Stimulated activated CD4-positive, alpha-beta T cell treated with anti-CD3 and anti-CD28 coated beads, Interleukin-15, amount 100 ng/mL, for 48 hours (primary cell): ENCODE measurements around the gene TNNT2.

Experiments used
- DNase-seq, 2 donors: peaks; one replicate each; pipeline ENCODE4 v3.0.0-alpha.2; 2020; ENCODE audit warnings: low read depth in 2 of 2

Gene TNNT2

GRCh38 chr1:201356701-201357100 is 20.8 kb downstream of the TNNT2 start:
- DNase-seq = no peak

GRCh38 chr1:201356236-201356635 is 21.2 kb downstream of the TNNT2 start:
- DNase-seq = no peak

- no peak for DNase-seq
Observed at GRCh38 chr1:201355471-201355870, 22.0 kb downstream of the TNNT2 start.

- DNase-seq = no peak
Observed at GRCh38 chr1:201354901-201355295, 22.6 kb downstream of the TNNT2 start.

GRCh38 chr1:201354151-201354900 is 23.2 kb downstream of the TNNT2 start:
- DNase-seq = no peak

- no peak for DNase-seq
Observed at GRCh38 chr1:201353186-201353940, 24.1 kb downstream of the TNNT2 start.

GRCh38 chr1:201351617-201352016 is 25.9 kb downstream of the TNNT2 start:
- no peak for DNase-seq

- DNase-seq = no peak
Observed at GRCh38 chr1:201350884-201351283, 26.6 kb downstream of the TNNT2 start.

GRCh38 chr1:201350361-201350725 is 27.1 kb downstream of the TNNT2 start:
- DNase-seq = no peak

GRCh38 chr1:201349092-201349491 is 28.4 kb downstream of the TNNT2 start:
- DNase-seq = no peak

- peak in 1 of 2 donors; percentile 24 for DNase-seq
Observed at GRCh38 chr1:201348211-201348566, 29.3 kb downstream of the TNNT2 start.

- DNase-seq = no peak
Observed at GRCh38 chr1:201347498-201348210, 29.8 kb downstream of the TNNT2 start.

GRCh38 chr1:201346987-201347386 is 30.5 kb downstream of the TNNT2 start:
- DNase-seq = no peak

GRCh38 chr1:201346337-201346939 is 31.0 kb downstream of the TNNT2 start:
- no peak for DNase-seq

GRCh38 chr1:201345081-201345355 is 32.5 kb downstream of the TNNT2 start:
- DNase-seq = no peak

- DNase-seq = no peak
Observed at GRCh38 chr1:201344206-201345080, 33.0 kb downstream of the TNNT2 start.

GRCh38 chr1:201341377-201341776 is 36.1 kb downstream of the TNNT2 start:
- DNase-seq = no peak

- no peak for DNase-seq
Observed at GRCh38 chr1:201336711-201337450, 40.6 kb downstream of the TNNT2 start.

- DNase-seq = no peak
Observed at GRCh38 chr1:201335901-201336300, 41.6 kb downstream of the TNNT2 start.

- DNase-seq = no peak
Observed at GRCh38 chr1:201335174-201335870, 42.2 kb downstream of the TNNT2 start.
